ENCODE measurements around the gene GPR22.

GPR22 gene

GRCh38 chr7:107480932-107481331, 11.1 kb downstream of the GPR22 start:
- DNase-seq: no peak

GRCh38 chr7:107482571-107482970, 12.7 kb downstream of the GPR22 start:
- DNase-seq: no peak

- DNase-seq: no peak
These were observed 16.2 kb downstream of the GPR22 start for GRCh38 chr7:107486041-107486440.

- no peak for DNase-seq
These were observed 23.0 kb downstream of the GPR22 start for GRCh38 chr7:107492875-107493274.

- peak; percentile 77 for DNase-seq
These were observed 24.5 kb downstream of the GPR22 start for GRCh38 chr7:107494315-107494751.

GRCh38 chr7:107494884-107495283, 25.0 kb downstream of the GPR22 start:
- no peak for DNase-seq

GRCh38 chr7:107495516-107495915, 25.7 kb downstream of the GPR22 start:
- no peak for DNase-seq

GRCh38 chr7:107499731-107500130, 29.9 kb downstream of the GPR22 start:
- DNase-seq: no peak

GRCh38 chr7:107501593-107501992, 31.7 kb downstream of the GPR22 start:
- DNase-seq: no peak

- no peak for DNase-seq
These were observed 32.3 kb downstream of the GPR22 start for GRCh38 chr7:107502154-107502553.

- DNase-seq: no peak
These were observed 32.9 kb downstream of the GPR22 start for GRCh38 chr7:107502797-107503196.

GRCh38 chr7:107503687-107504086, 33.8 kb downstream of the GPR22 start:
- DNase-seq: no peak

- no peak for DNase-seq
These were observed 35.5 kb downstream of the GPR22 start for GRCh38 chr7:107505362-107505761.

GRCh38 chr7:107505997-107506673, 36.3 kb downstream of the GPR22 start:
- peak; percentile 12 for DNase-seq

- DNase-seq: no peak
These were observed 37.0 kb downstream of the GPR22 start for GRCh38 chr7:107506674-107507339.

All from NCI-H748 treated with DMSO at 0.1 percent for 48 hours (cell line).